IMR-90 (cell line): ENCODE measurements around the gene MXD4.

Experiments
- BHLHE40 ChIP-seq: fragments of 150-350 bp; IDR thresholded peaks from 2 replicates; pipeline ENCODE4 v1.6.1; 2016; ENCODE audit warnings: mild to moderate bottlenecking, low read depth, low read length
- CEBPB ChIP-seq: IDR thresholded peaks from 2 replicates; pipeline ENCODE4 v1.6.1; 2012; ENCODE audit warnings: low read depth, low read length, improper control_type of control experiment
- ELK1 ChIP-seq: fragments of 150-350 bp; IDR thresholded peaks from 2 replicates; pipeline ENCODE4 v1.6.1; 2016; ENCODE audit warnings: low read depth, mild to moderate bottlenecking, low read length, moderate library complexity, borderline replicate concordance
- MAFK ChIP-seq: IDR thresholded peaks from 2 replicates; pipeline ENCODE4 v1.6.1; 2012; ENCODE audit warnings: low read depth, low read length, improper control_type of control experiment
- NFE2L2 ChIP-seq: fragments of 150-350 bp; IDR thresholded peaks from 2 replicates; pipeline ENCODE4 v1.6.1; 2016; ENCODE audit warnings: low read depth, mild to moderate bottlenecking, low read length
- POLR2A ChIP-seq: IDR thresholded peaks from 2 replicates; pipeline ENCODE4 v1.6.1; 2012; ENCODE audit warnings: mild to moderate bottlenecking, low read depth, low read length
- RAD21 ChIP-seq: IDR thresholded peaks from 2 replicates; pipeline ENCODE4 v1.6.1; 2012; ENCODE audit warnings: low read length, improper control_type of control experiment
- RFX5 ChIP-seq: IDR thresholded peaks from 2 replicates; pipeline ENCODE4 v1.8.0; 2012; ENCODE audit warnings: low read depth, mild to moderate bottlenecking, low read length, moderate library complexity
- TF ChIP-seq, protein P1 (sequence below): conservative IDR thresholded peaks from 2 replicates; pipeline ENCODE4 v1.5.1; 2012; ENCODE audit warnings: mild to moderate bottlenecking, low read depth, low read length, improper control_type of control experiment

DNA sequence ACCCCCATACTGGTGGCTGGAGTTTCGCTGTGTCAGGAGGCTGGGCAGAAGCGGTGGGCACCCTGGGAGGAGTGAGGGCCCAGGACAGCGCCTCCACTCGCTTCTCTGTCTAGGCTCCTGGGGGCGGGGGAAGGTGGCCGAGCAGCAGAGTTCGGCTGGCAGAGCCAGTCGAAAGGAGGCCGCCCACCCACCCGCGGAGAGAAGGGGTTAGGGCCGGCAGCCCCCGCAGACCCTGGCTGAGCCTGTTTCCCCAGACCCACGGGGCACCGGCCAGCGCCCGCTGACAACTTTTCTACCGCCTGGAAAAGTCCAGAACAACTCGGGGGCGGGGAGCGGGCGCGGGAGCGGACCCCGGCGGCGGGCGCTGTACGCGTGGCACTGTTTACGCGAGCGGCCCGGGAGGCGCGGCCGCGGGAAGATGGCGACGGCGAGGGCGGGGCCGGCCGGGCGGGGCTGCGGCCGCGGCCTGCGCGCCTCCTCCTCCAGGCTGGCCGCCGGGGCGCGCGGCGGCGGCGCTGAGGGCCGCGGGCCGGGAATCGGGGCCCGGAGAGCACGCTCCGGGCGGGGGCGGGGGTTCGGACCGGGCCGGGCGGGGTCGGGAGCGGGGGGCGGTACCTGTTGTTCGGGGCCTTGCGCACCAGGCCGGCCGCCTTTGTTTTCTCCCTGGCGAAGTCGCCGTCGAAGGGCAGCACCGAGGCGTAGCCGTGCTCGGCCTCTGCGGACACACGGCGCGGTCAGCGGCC, 628 bp downstream of the MXD4 start:
- TF ChIP-seq POLR2A (peak; percentile 12; the same call in 1 of the 2 replicates), CEBPB (no peak), MAFK (no peak), BHLHE40 (no peak), RFX5 (no peak), NFE2L2 (no peak), ELK1 (no peak), RAD21 (no peak)
- TF ChIP-seq, protein P1, sequence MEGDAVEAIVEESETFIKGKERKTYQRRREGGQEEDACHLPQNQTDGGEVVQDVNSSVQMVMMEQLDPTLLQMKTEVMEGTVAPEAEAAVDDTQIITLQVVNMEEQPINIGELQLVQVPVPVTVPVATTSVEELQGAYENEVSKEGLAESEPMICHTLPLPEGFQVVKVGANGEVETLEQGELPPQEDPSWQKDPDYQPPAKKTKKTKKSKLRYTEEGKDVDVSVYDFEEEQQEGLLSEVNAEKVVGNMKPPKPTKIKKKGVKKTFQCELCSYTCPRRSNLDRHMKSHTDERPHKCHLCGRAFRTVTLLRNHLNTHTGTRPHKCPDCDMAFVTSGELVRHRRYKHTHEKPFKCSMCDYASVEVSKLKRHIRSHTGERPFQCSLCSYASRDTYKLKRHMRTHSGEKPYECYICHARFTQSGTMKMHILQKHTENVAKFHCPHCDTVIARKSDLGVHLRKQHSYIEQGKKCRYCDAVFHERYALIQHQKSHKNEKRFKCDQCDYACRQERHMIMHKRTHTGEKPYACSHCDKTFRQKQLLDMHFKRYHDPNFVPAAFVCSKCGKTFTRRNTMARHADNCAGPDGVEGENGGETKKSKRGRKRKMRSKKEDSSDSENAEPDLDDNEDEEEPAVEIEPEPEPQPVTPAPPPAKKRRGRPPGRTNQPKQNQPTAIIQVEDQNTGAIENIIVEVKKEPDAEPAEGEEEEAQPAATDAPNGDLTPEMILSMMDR, result no peak
